Measurements from ENCODE around the gene VAPA. TPM values are rescaled to one million over a fixed set of nuclear protein-coding genes. Genes with fewer than 3 reads are reported as not detected.

The VAPA gene
- total and polyA plus RNA-seq, 8 donors = 182 to 220 (median 205) TPM

- Histone ChIP-seq H3K27ac (no peak overlapping the region), H3K4me1 (peaks cover 0 to 22% of the 10 kb centered on the region in 2 donors), H3K9me3 (no peaks in the 10 kb centered on the region), H3K4me3 (no peak overlapping the region), H3K27me3 (no peaks in the 10 kb centered on the region), H3K36me3 (no peaks in the 10 kb centered on the region)
- ATAC-seq (no peak), DNase-seq (peak in 1 of 4 donors; percentile 33)
- TF ChIP-seq, protein P1, sequence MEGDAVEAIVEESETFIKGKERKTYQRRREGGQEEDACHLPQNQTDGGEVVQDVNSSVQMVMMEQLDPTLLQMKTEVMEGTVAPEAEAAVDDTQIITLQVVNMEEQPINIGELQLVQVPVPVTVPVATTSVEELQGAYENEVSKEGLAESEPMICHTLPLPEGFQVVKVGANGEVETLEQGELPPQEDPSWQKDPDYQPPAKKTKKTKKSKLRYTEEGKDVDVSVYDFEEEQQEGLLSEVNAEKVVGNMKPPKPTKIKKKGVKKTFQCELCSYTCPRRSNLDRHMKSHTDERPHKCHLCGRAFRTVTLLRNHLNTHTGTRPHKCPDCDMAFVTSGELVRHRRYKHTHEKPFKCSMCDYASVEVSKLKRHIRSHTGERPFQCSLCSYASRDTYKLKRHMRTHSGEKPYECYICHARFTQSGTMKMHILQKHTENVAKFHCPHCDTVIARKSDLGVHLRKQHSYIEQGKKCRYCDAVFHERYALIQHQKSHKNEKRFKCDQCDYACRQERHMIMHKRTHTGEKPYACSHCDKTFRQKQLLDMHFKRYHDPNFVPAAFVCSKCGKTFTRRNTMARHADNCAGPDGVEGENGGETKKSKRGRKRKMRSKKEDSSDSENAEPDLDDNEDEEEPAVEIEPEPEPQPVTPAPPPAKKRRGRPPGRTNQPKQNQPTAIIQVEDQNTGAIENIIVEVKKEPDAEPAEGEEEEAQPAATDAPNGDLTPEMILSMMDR (IDR thresholded peaks at IDR 0.05) = no peak
- intact Hi-C loops (cut with DNase I) = no loop called here
Measured at GRCh38 chr18:9987931-9988330, 74.1 kb downstream of the VAPA start.

GRCh38 chr18:9988665-9989064 is 74.8 kb downstream of the VAPA start:
- no peaks in the 10 kb centered on the region for H3K36me3 ChIP-seq
- DNase-seq = no peak
- intact Hi-C loops (cut with DNase I) = no loop called here
- peaks cover 0 to 22% of the 10 kb centered on the region in 2 donors for H3K4me1 ChIP-seq
- H3K27me3 ChIP-seq = no peaks in the 10 kb centered on the region
- no peaks in the 10 kb centered on the region for H3K9me3 ChIP-seq
- ATAC-seq = no peak
- H3K4me3 ChIP-seq = no peak overlapping the region
- TF ChIP-seq, protein P1 (IDR thresholded peaks at IDR 0.05) = no peak
- H3K27ac ChIP-seq = no peak overlapping the region

DNA sequence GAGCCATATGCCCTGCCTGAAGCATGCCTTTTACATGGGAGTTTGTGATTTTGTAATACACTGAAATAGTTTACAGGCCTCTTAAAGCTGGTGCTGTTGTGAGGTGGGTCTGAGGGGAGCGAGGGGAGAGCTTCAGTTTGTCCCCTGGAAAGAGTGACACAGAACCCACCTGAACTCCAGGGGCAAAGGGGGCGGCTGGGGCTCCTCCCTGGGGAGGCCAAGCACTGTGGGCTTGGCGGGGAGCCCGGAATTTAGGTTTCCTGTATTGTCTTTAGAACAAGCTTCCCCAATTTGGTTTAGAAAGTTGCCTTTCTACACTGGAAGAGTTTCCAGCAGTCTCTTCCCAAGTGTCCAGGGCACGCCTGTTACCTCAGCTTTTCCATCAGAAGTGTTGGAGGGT is 75.7 kb downstream of the VAPA start:
- Histone ChIP-seq H3K27ac (no peak overlapping the region), H3K4me3 (no peak overlapping the region), H3K4me1 (peaks cover 0 to 22% of the 10 kb centered on the region in 2 donors), H3K36me3 (no peaks in the 10 kb centered on the region), H3K27me3 (no peaks in the 10 kb centered on the region), H3K9me3 (no peaks in the 10 kb centered on the region)
- ATAC-seq (no peak), DNase-seq (no peak)
- TF ChIP-seq, protein P1 (IDR thresholded peaks at IDR 0.05) = no peak
- intact Hi-C loops (cut with DNase I) = no loop called here

- TF ChIP-seq, protein P1 (IDR thresholded peaks at IDR 0.05) = no peak
- Histone ChIP-seq H3K9me3 (no peaks in the 10 kb centered on the region), H3K36me3 (no peaks in the 10 kb centered on the region), H3K4me1 (peaks cover 0 to 22% of the 10 kb centered on the region in 2 donors), H3K4me3 (no peak overlapping the region), H3K27me3 (no peaks in the 10 kb centered on the region), H3K27ac (no peak overlapping the region)
- no peak for DNase-seq
- intact Hi-C loops (cut with DNase I) = no loop called here
- ATAC-seq = no peak
Measured at GRCh38 chr18:9991011-9992000, 77.5 kb downstream of the VAPA start.

DNA sequence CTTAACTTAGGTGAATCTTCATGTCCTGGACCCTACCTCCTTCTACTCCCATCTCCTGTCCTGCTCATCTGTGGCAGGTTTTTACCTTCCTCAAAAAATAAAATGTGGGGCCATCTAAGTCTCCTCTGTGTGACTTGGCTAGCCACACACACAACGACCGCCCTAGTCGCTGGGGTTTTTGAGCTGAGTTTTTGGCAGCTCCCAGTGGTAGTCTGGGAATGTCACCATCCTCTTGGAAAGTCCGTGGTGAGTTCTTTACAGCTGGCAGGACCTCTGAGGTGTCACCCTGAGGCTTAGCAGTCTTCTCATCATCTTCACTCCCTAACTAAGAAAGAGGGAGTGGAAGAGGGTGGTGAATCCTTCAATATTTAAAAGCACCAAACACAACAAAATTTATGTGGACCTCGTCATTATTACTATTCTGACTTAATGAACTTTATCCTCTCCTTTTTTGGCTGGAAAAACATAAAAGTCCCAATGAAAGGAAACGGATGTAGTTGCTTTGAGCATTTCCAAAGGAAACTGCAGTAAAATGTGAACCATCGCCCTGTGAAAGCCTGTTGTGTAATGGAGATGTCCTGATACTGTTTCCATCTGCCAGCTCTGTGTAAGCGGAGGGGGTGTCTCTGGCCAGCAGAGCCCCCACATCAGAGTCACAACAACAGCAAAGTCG is 78.6 kb downstream of the VAPA start:
- intact Hi-C loops (cut with DNase I) = no loop called here
- peaks cover 0 to 22% of the 10 kb centered on the region in 2 donors for H3K4me1 ChIP-seq
- H3K9me3 ChIP-seq = no peaks in the 10 kb centered on the region
- H3K27ac ChIP-seq = no peak overlapping the region
- no peaks in the 10 kb centered on the region for H3K27me3 ChIP-seq
- ATAC-seq (peak; percentile 38), DNase-seq (peak in 2 of 4 donors; percentile 76 to 84)
- TF ChIP-seq, protein P1 (IDR thresholded peaks at IDR 0.05) = no peak
- H3K36me3 ChIP-seq = no peaks in the 10 kb centered on the region
- no peak overlapping the region for H3K4me3 ChIP-seq
